IPS DF 6.9 (cell line): Measurements from ENCODE around the gene DNM3.

ENCODE experiments used
- DNase-seq: peaks from one replicate; pipeline ENCODE4 v3.0.0-alpha.2; 2013; ENCODE audit warnings: low read depth, low spot score
- H3K27ac ChIP-seq: one replicate; pipeline ENCODE4 v1.5.1; 2013; ENCODE audit warnings: low read length, control low read depth
- H3K27me3 ChIP-seq: 2 replicates; pipeline ENCODE4 v1.6.1; 2013; ENCODE audit warnings: mild to moderate bottlenecking, low read length; ENCODE audit not compliant: control insufficient read depth, insufficient read depth
- H3K36me3 ChIP-seq: 2 replicates; pipeline ENCODE4 v1.6.1; 2013; ENCODE audit warnings: low read length; ENCODE audit not compliant: control insufficient read depth, insufficient read depth
- H3K4me1 ChIP-seq: 2 replicates; pipeline ENCODE4 v1.6.1; 2013; ENCODE audit warnings: low read length; ENCODE audit not compliant: control insufficient read depth, insufficient read depth
- H3K4me3 ChIP-seq: 2 replicates; pipeline ENCODE4 v1.5.1; 2013; ENCODE audit warnings: mild to moderate bottlenecking, low read length
- H3K9me3 ChIP-seq: 2 replicates; pipeline ENCODE4 v1.6.1; 2013; ENCODE audit warnings: low read length, inconsistent platforms; ENCODE audit not compliant: control insufficient read depth, insufficient read depth
- WGBS: extraction: QIAGEN DNeasy Blood & Tissue Kit; methylation state at CpG from one replicate; pipeline ENCODE4 v1.1.7; 2013; ENCODE audit warnings: mixed read lengths, missing lambda C conversion rate; ENCODE audit not compliant: insufficient read length, insufficient coverage; 5-methylcytosine and 5-hydroxymethylcytosine counted together

Gene DNM3

GRCh38 chr1:172321451-172321850 lies 480.2 kb downstream of the DNM3 start:
- H3K27me3 ChIP-seq = no peaks in the 10 kb centered on the region
- no peak overlapping the region for H3K4me3 ChIP-seq
- no peaks in the 10 kb centered on the region for H3K36me3 ChIP-seq
- DNase-seq = no peak
- no CpG with 5 or more reads among the region's 4 CpGs for WGBS
- no peak overlapping the region for H3K27ac ChIP-seq
- H3K9me3 ChIP-seq = no peaks in the 10 kb centered on the region
- no peaks in the 10 kb centered on the region for H3K4me1 ChIP-seq

GRCh38 chr1:172322219-172323061 lies 481.1 kb downstream of the DNM3 start:
- H3K36me3 ChIP-seq = no peaks in the 10 kb centered on the region
- no CpG with 5 or more reads among the region's 13 CpGs for WGBS
- no peak overlapping the region for H3K4me3 ChIP-seq
- H3K27me3 ChIP-seq = no peaks in the 10 kb centered on the region
- DNase-seq = no peak
- no peak overlapping the region for H3K27ac ChIP-seq
- H3K9me3 ChIP-seq = no peaks in the 10 kb centered on the region
- H3K4me1 ChIP-seq = no peaks in the 10 kb centered on the region

DNA sequence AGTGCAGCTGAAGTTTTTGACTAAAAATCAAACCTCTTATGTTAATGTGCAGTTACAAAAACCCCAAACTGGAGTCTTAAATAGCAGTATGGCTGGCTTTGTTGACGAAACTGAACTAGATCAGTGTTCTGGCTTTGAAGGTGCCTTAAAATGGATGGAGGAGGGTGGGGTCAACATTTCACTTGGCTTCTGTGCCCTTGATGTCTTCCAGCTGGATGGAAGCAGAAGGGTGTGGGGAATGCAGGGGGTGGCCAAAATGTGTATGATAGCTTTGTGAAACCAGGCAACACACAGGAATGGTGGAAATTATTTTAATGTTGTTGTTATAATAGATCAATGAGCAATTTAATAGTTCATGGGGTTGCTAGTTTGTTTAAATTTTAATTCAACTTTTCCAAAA lies 482.4 kb downstream of the DNM3 start:
- H3K4me3 ChIP-seq = no peak overlapping the region
- no peaks in the 10 kb centered on the region for H3K4me1 ChIP-seq
- WGBS = no CpG with 5 or more reads among the region's 1 CpG
- no peaks in the 10 kb centered on the region for H3K36me3 ChIP-seq
- H3K27ac ChIP-seq = no peak overlapping the region
- H3K9me3 ChIP-seq = no peaks in the 10 kb centered on the region
- no peak for DNase-seq
- no peaks in the 10 kb centered on the region for H3K27me3 ChIP-seq

DNA sequence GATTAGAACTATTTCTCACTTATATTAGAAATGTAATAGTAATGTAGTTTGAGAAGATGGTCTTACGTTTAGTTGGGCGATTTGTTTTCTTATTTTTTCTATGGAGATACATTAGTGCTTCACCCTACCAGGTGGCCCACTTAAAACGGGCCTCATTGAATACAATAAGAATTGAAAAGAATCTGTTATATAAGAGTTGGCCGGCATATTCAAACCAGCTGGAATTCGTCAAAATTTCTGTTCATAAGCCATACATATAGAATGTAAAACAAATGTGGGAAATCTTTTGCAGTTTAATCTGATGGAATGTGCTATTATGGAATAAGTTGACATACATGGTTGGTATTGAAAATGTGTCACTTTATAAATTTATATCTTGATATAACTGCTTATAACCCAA lies 482.8 kb downstream of the DNM3 start:
- no peaks in the 10 kb centered on the region for H3K9me3 ChIP-seq
- no peaks in the 10 kb centered on the region for H3K27me3 ChIP-seq
- no peaks in the 10 kb centered on the region for H3K4me1 ChIP-seq
- H3K27ac ChIP-seq = no peak overlapping the region
- no peak overlapping the region for H3K4me3 ChIP-seq
- H3K36me3 ChIP-seq = no peaks in the 10 kb centered on the region
- no peak for DNase-seq
- WGBS = 100% methylated on average over 2 of the region's 5 CpGs

DNA sequence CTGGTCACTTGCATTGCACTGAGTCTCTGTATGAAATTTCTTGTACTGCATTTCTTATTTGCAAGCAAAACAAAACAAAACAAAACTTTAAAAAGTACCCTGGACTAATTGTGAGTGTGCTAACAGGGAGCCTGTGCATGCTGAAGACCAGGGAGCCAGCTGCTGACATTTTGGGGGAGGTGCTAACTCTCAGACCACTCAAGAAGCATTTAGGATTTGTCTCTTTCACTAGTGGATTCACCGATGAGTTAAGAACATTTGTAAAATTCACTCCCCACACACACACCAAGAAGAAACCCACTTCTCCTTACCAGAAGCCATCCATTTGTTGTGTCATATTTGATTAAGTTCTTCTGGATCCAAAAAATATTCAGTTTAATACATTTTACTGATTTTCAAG lies 483.5 kb downstream of the DNM3 start:
- DNase-seq = no peak
- H3K9me3 ChIP-seq = no peaks in the 10 kb centered on the region
- no peak overlapping the region for H3K4me3 ChIP-seq
- H3K27me3 ChIP-seq = no peaks in the 10 kb centered on the region
- H3K4me1 ChIP-seq = no peaks in the 10 kb centered on the region
- WGBS = no CpG with 5 or more reads among the region's 1 CpG
- H3K36me3 ChIP-seq = no peaks in the 10 kb centered on the region
- H3K27ac ChIP-seq = no peak overlapping the region

DNA sequence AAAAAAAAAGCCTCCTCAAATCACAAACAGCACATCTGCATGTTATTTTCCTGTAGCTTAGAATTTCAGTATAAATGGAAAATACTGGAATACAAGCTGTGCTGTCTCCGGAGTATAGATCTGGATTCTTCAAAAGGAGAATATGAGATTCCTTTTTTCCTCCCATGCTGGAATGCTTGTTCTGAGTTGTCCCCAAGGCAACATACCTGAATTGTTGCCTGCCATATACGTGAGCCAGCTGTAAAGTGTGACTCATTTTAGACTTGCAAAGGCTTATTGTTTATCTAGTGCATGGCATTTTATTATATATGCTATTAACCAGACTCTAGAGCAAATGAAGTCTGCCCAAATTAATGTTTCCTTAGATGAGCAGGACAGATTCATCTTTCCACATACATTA lies 484.2 kb downstream of the DNM3 start:
- DNase-seq = no peak
- WGBS = no CpG with 5 or more reads among the region's 2 CpGs

DNA sequence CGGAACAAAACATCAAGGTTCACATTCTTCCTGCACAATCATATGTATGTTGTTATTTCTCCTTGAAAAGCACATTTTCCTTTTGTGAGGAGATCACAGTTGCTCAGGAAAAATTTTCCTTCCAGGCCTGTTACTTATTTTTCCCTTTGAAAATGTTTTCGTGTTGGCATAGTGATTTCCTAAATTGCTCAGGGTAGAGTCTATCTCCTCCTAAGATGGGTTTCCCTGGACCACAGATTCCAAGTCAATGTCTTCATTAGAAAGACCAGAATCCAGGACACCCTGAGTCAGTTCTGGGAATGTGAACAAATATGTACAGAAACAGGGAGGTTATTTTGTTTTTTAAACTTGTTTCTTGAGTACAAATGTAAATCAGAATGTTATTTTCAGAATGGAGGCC lies 484.8 kb downstream of the DNM3 start:
- Histone ChIP-seq H3K27ac (no peak overlapping the region), H3K4me3 (no peak overlapping the region), H3K36me3 (no peaks in the 10 kb centered on the region), H3K4me1 (no peaks in the 10 kb centered on the region), H3K9me3 (no peaks in the 10 kb centered on the region), H3K27me3 (no peaks in the 10 kb centered on the region)
- no peak for DNase-seq
- WGBS = no CpG with 5 or more reads among the region's 2 CpGs

More for the DNA sequence above, 484.2 kb downstream of the DNM3 start:
- no peak overlapping the region for H3K27ac ChIP-seq
- no peaks in the 10 kb centered on the region for H3K36me3 ChIP-seq
- H3K4me3 ChIP-seq = no peak overlapping the region
- no peaks in the 10 kb centered on the region for H3K9me3 ChIP-seq
- no peaks in the 10 kb centered on the region for H3K27me3 ChIP-seq
- no peaks in the 10 kb centered on the region for H3K4me1 ChIP-seq

GRCh38 chr1:172328266-172328665 lies 487.0 kb downstream of the DNM3 start:
- Histone ChIP-seq H3K9me3 (no peaks in the 10 kb centered on the region), H3K27ac (no peak overlapping the region), H3K36me3 (no peaks in the 10 kb centered on the region), H3K4me1 (no peaks in the 10 kb centered on the region), H3K27me3 (no peaks in the 10 kb centered on the region), H3K4me3 (no peak overlapping the region)
- no peak for DNase-seq
- WGBS = no CpG with 5 or more reads among the region's 4 CpGs

DNA sequence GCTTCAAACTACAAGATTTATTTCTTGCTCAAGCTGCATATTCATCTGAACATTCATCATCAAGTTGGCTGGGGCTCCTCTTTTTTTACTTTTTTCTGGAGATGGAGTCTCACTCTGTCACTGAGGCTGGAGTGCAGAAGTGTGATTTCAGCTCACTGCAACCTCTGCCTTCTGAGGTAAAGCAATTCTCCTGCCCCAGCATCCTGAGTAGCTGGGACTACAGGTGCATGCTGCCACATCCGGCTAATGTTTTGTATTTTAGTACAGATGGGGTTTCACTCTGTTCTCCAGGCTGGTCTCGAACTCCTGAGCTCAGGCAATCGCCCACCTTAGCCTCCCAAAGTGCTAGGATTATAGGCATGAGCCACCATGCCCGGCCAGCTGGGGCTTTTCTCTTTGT lies 490.9 kb downstream of the DNM3 start:
- WGBS = no CpG with 5 or more reads among the region's 4 CpGs
- no peaks in the 10 kb centered on the region for H3K9me3 ChIP-seq

DNA sequence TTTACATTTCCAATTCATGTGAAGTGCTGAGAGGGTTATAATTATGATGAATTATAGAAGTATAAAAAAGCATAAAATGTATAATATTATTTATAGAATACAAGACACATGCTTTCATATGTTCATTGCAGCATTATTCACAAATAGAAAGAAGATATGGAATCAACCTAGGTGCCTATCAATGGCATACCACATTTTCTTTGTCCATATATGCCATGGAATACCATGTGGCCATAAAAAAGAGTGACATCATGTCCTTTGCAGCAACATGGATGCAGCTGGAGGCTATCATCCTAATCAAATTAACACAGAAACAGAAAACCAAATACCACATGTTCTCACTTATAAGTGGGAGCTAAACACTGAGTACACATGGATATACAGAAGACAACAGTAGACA lies 494.1 kb downstream of the DNM3 start:
- Histone ChIP-seq H3K36me3 (no peaks in the 10 kb centered on the region), H3K27ac (no peak overlapping the region)

More for the DNA sequence above, 490.9 kb downstream of the DNM3 start:
- no peak overlapping the region for H3K4me3 ChIP-seq
- DNase-seq = no peak
- H3K36me3 ChIP-seq = no peaks in the 10 kb centered on the region
- no peak overlapping the region for H3K27ac ChIP-seq
- no peaks in the 10 kb centered on the region for H3K27me3 ChIP-seq
- H3K4me1 ChIP-seq = no peaks in the 10 kb centered on the region

DNA sequence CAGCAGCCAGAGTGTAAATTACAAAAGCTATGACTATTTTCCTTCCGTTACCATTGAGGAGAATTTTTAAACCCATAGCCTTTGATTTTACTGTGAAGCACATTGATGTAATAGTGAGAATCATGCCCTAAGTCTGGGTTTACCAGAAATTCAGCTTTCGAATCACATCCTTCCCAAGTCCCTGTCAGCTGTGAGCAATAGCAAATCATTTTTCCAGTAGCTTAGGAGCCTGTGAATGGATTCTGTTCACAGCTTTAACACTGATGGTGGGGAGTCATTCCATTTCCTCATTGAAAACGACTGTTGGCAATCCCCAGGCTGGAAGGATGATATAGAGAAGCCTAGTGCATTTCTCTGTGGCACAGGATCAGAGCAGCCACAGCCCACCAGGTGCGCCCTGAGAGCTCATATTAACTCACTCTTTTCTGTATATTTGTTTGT lies 497.0 kb downstream of the DNM3 start:
- H3K27me3 ChIP-seq = no peaks in the 10 kb centered on the region
- DNase-seq = no peak
- H3K4me3 ChIP-seq = no peak overlapping the region
- no peaks in the 10 kb centered on the region for H3K4me1 ChIP-seq
- WGBS = no CpG with 5 or more reads among the region's 4 CpGs
- no peak overlapping the region for H3K27ac ChIP-seq
- H3K36me3 ChIP-seq = no peaks in the 10 kb centered on the region
- no peaks in the 10 kb centered on the region for H3K9me3 ChIP-seq

More for the DNA sequence above, 494.1 kb downstream of the DNM3 start:
- Histone ChIP-seq H3K9me3 (no peaks in the 10 kb centered on the region), H3K4me3 (no peak overlapping the region), H3K4me1 (no peaks in the 10 kb centered on the region), H3K27me3 (no peaks in the 10 kb centered on the region)
- no peak for DNase-seq
